Measurements from ENCODE around the gene GLOD4.
"Not testable (repeated sequence)": the region's sequence is repeated elsewhere in the genome, so short reads cannot be mapped to it uniquely, and the experiment has no call there.

Gene GLOD4

GRCh38 chr17:781805-782731, at the start of gene GLOD4, which contains the start of gene MRM3:
Gene GLOD4 (minus strand): TSS chr17:782280. CDS start chr17:782255, 25 bp downstream.
Gene MRM3 (plus strand): TSS chr17:782353. CDS start chr17:782379, 26 bp downstream.
- peak; percentile 79 to 87 (median 84) for DNase-seq

GRCh38 chr17:830950-831349, 48.9 kb upstream of the GLOD4 start:
- no peak for DNase-seq

GRCh38 chr17:830381-830780, 48.3 kb upstream of the GLOD4 start:
- no peak for DNase-seq

GRCh38 chr17:829614-830013, 47.5 kb upstream of the GLOD4 start:
- DNase-seq: not testable (repeated sequence)

- no peak for DNase-seq
These were observed 46.7 kb upstream of the GLOD4 start for GRCh38 chr17:828761-829160.

- no peak for DNase-seq
These were observed 44.7 kb upstream of the GLOD4 start for GRCh38 chr17:826778-827177.

GRCh38 chr17:825216-825615, 43.1 kb upstream of the GLOD4 start:
- no peak for DNase-seq

GRCh38 chr17:824378-824777, 42.3 kb upstream of the GLOD4 start:
- DNase-seq: no peak

GRCh38 chr17:823501-823902, 41.4 kb upstream of the GLOD4 start:
- DNase-seq: no peak

GRCh38 chr17:819251-819650, 37.2 kb upstream of the GLOD4 start:
- DNase-seq: no peak

- no peak for DNase-seq
These were observed 32.3 kb upstream of the GLOD4 start for GRCh38 chr17:814371-814770.

GRCh38 chr17:812638-813204, 30.6 kb upstream of the GLOD4 start:
- no peak for DNase-seq

GRCh38 chr17:811051-811784, 29.1 kb upstream of the GLOD4 start:
- no peak for DNase-seq

- DNase-seq: no peak
These were observed 25.6 kb upstream of the GLOD4 start for GRCh38 chr17:807523-808294.

- DNase-seq: no peak
These were observed 24.9 kb upstream of the GLOD4 start for GRCh38 chr17:806781-807522.

GRCh38 chr17:806346-806745, 24.3 kb upstream of the GLOD4 start:
- no peak for DNase-seq

- not testable (repeated sequence) for DNase-seq
These were observed 23.8 kb upstream of the GLOD4 start for GRCh38 chr17:805886-806285.

- peak in 2 of 3 experiments; percentile 65 to 80 for DNase-seq
These were observed 22.7 kb upstream of the GLOD4 start for GRCh38 chr17:804541-805435.

GRCh38 chr17:802901-803881, 21.1 kb upstream of the GLOD4 start:
- DNase-seq: no peak

- DNase-seq: no peak
These were observed 20.4 kb upstream of the GLOD4 start for GRCh38 chr17:802481-802880.
